CD4-positive, CD25-positive, alpha-beta regulatory T cell (primary cell): ENCODE results near the gene SSBP3. TPM values are rescaled to one million over a fixed set of nuclear protein-coding genes. Genes with fewer than 3 reads are reported as not detected.

Experiments used
- ATAC-seq, 2 donors: fragments of 150-1000 bp; cut with Tn5 transposase; one replicate each; pipeline ENCODE4 v1.10.0; 2021; ENCODE audit warnings: low read depth in 2 of 2, moderate number of reproducible peaks in 2 of 2, moderate library complexity in 1 of 2
- DNase-seq, 3 donors: peaks; one replicate each; pipeline versions ENCODE4 v3.0.0 to v3.0.0-alpha.2; 2012 to 2022; ENCODE audit warnings: mixed read lengths in 1 of 3
- H3K27ac ChIP-seq: one replicate; pipeline ENCODE4 v1.7.0; 2013; ENCODE audit warnings: mild to moderate bottlenecking, low read length; ENCODE audit not compliant: insufficient read depth, poor library complexity, severe bottlenecking
- H3K27me3 ChIP-seq: one replicate; pipeline ENCODE4 v1.7.0; 2013; ENCODE audit warnings: low read length; ENCODE audit not compliant: control insufficient read depth, insufficient read depth
- H3K36me3 ChIP-seq: one replicate; pipeline ENCODE4 v1.7.0; 2013; ENCODE audit warnings: mild to moderate bottlenecking, low read length, moderate library complexity; ENCODE audit not compliant: control insufficient read depth, insufficient read depth
- H3K4me1 ChIP-seq: 2 replicates; pipeline ENCODE4 v1.7.0; 2013; ENCODE audit warnings: mild to moderate bottlenecking, low read length; ENCODE audit not compliant: insufficient read depth, control insufficient read depth, poor library complexity, severe bottlenecking
- H3K4me3 ChIP-seq: one replicate; pipeline ENCODE4 v1.7.0; 2013; ENCODE audit warnings: low read depth, mild to moderate bottlenecking, low read length, moderate library complexity
- H3K9me3 ChIP-seq, 2 experiments: 1 replicate in 1 of 2; 2 replicates in 1 of 2; pipeline ENCODE4 v1.7.0; 2013; ENCODE audit warnings: low read length in 2 of 2, mild to moderate bottlenecking in 1 of 2, moderate library complexity in 1 of 2; ENCODE audit not compliant: control insufficient read depth in 2 of 2
- H3K27ac Mint-ChIP-seq, 3 donors: one replicate each; pipeline ENCODE4 v1.8.0; 2020 to 2022; ENCODE audit warnings: mild to moderate bottlenecking in 3 of 3, mixed read lengths in 3 of 3, moderate library complexity in 2 of 3
- H3K27me3 Mint-ChIP-seq: one replicate; pipeline ENCODE4 v1.8.0; 2022; ENCODE audit warnings: mild to moderate bottlenecking, mixed read lengths
- H3K36me3 Mint-ChIP-seq: one replicate; pipeline ENCODE4 v1.8.0; 2020; ENCODE audit warnings: mixed read lengths
- H3K4me1 Mint-ChIP-seq, 4 donors: one replicate each; pipeline ENCODE4 v1.8.0; 2020 to 2022; ENCODE audit warnings: mixed read lengths in 4 of 4, mild to moderate bottlenecking in 1 of 4
- H3K4me3 Mint-ChIP-seq, 4 donors: one replicate each; pipeline ENCODE4 v1.8.0; 2020 to 2022; ENCODE audit warnings: mild to moderate bottlenecking in 4 of 4, mixed read lengths in 4 of 4, moderate library complexity in 3 of 4
- H3K9me3 Mint-ChIP-seq, 7 donors: one replicate each; pipeline ENCODE4 v1.8.0; 2020 to 2022; ENCODE audit warnings: mixed read lengths in 7 of 7, mild to moderate bottlenecking in 3 of 7, moderate library complexity in 2 of 7
- polyA plus RNA-seq, 4 donors: library from polyadenylated mRNA; unstranded; fragments of 300-500 nt; fragmentation: Illumina TruSeq; gene quantifications; one replicate each; pipeline ENCODE4 v1.2.3, GENCODE V29; 2021
- total RNA-seq: library from RNA; stranded (reverse); gene quantifications from one replicate; pipeline ENCODE4 v1.2.3, GENCODE V29; 2022

The SSBP3 gene
- total and polyA plus RNA-seq, 5 donors from 2014 or later = 5.4 to 30.6 (median 7.2) TPM

- Mint-ChIP-seq H3K36me3 (no peaks in the 10 kb centered on the region), H3K4me1 (peaks cover 12 to 49% (median 28%) of the 10 kb centered on the region in 4 donors), H3K9me3 (peaks cover 0 to 3% (median 0%) of the 10 kb centered on the region in 7 donors), H3K27me3 (peaks cover 14% of the 10 kb centered on the region), H3K4me3 (no peak overlapping the region), H3K27ac (peak overlapping the region in 2 of 3 donors; percentile 28 to 61)
- H3K9me3 ChIP-seq = no peaks in the 10 kb centered on the region
- no peak overlapping the region for H3K27ac ChIP-seq
- H3K4me1 ChIP-seq = peaks cover 36% of the 10 kb centered on the region
- no peak overlapping the region for H3K4me3 ChIP-seq
- ATAC-seq = no peak
- DNase-seq = no peak
- no peaks in the 10 kb centered on the region for H3K36me3 ChIP-seq
- H3K27me3 ChIP-seq = no peaks in the 10 kb centered on the region
Measured at GRCh38 chr1:54410359-54410758, 4.2 kb upstream of the SSBP3 start.

DNA sequence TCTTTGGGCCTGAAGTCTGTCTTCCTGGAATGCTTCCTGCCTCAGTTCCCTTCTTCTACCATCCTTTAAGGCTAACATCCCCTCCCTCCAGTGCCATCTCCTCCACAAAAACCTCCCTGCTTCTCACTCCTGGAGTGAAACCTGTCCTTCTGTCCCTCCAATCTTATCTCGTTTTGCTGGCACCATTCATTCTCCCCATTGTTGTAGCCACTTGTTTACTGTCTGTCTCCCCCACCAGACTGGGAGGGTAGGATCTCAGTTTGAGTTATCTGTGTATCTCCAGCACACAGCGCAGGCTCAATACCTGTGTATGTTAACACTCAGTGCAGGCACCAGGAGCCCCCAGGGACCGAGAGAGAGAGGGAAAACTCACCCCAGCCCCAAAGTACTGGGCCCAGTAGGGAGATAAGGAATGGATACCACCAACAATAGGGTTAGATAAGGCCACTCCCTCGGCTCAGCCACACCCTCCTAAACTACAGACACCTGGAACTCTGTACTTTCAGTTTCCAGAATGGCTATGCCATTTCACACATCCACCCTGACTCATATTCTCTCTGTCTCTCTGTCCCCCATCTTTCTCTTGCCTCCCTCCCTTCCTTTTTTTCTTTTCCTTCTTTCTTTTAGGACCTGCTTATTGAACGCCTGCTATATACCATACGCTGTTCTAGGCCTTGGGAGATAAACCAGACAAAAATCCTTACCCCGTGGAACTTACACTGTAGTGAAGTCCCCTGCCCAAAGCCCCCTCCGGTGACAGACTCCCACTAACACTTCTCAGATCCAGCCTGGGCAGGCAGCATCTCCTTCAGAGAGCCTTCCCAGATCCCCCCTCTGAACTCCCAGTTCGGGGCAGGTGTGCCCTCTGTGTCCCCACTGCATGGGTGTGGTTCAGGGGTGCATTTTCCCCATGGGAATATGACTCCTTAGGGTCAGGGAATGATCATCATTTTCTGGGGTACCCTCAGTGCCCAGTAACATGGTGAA lies 3.3 kb upstream of the SSBP3 start:
- Mint-ChIP-seq H3K4me3 (peak overlapping the region; percentile 7 to 99 (median 66)), H3K27ac (peak overlapping the region; percentile 61 to 90 (median 84)), H3K9me3 (peaks cover 0 to 2% (median 0%) of the 10 kb centered on the region in 7 donors), H3K27me3 (peaks cover 12% of the 10 kb centered on the region), H3K36me3 (peaks cover 1% of the 10 kb centered on the region), H3K4me1 (peaks cover 12 to 56% (median 26%) of the 10 kb centered on the region in 4 donors)
- Histone ChIP-seq H3K4me1 (peaks cover 45% of the 10 kb centered on the region), H3K4me3 (peak overlapping the region; percentile 21), H3K9me3 (no peaks in the 10 kb centered on the region), H3K27me3 (no peaks in the 10 kb centered on the region), H3K36me3 (no peaks in the 10 kb centered on the region), H3K27ac (no peak overlapping the region)
- ATAC-seq (no peak), DNase-seq (peak in 1 of 3 donors; percentile 79)

GRCh38 chr1:54408147-54409066 lies 2.2 kb upstream of the SSBP3 start:
- H3K36me3 Mint-ChIP-seq = peaks cover 9% of the 10 kb centered on the region
- DNase-seq = no peak
- ATAC-seq = no peak
- H3K4me3 Mint-ChIP-seq = peak overlapping the region; percentile 99 to 100 (median 99)
- H3K27ac Mint-ChIP-seq = peak overlapping the region; percentile 94 to 96 (median 95)
- H3K9me3 Mint-ChIP-seq = peaks cover 0 to 2% (median 0%) of the 10 kb centered on the region in 7 donors
- no peak overlapping the region for H3K27ac ChIP-seq
- H3K4me1 ChIP-seq = peaks cover 52% of the 10 kb centered on the region
- H3K27me3 ChIP-seq = no peaks in the 10 kb centered on the region
- no peaks in the 10 kb centered on the region for H3K9me3 ChIP-seq
- peaks cover 15 to 58% (median 36%) of the 10 kb centered on the region in 4 donors for H3K4me1 Mint-ChIP-seq
- peaks cover 15% of the 10 kb centered on the region for H3K27me3 Mint-ChIP-seq
- H3K4me3 ChIP-seq = peak overlapping the region; percentile 86
- H3K36me3 ChIP-seq = no peaks in the 10 kb centered on the region

GRCh38 chr1:54407404-54408146 lies 1.4 kb upstream of the SSBP3 start:
- Mint-ChIP-seq H3K27ac (peak overlapping the region; percentile 94 to 96 (median 95)), H3K4me1 (peaks cover 23 to 60% (median 45%) of the 10 kb centered on the region in 4 donors), H3K4me3 (peak overlapping the region; percentile 99 to 100 (median 99)), H3K36me3 (peaks cover 17% of the 10 kb centered on the region), H3K27me3 (peaks cover 15% of the 10 kb centered on the region), H3K9me3 (peaks cover 0 to 2% (median 0%) of the 10 kb centered on the region in 7 donors)
- Histone ChIP-seq H3K27ac (peak overlapping the region; percentile 89), H3K27me3 (no peaks in the 10 kb centered on the region), H3K4me3 (peak overlapping the region; percentile 86), H3K4me1 (peaks cover 49% of the 10 kb centered on the region), H3K9me3 (no peaks in the 10 kb centered on the region), H3K36me3 (no peaks in the 10 kb centered on the region)
- DNase-seq (peak; percentile 63 to 93 (median 87)), ATAC-seq (peak; percentile 57 to 58)

GRCh38 chr1:54407154-54407403 lies 885 bp upstream of the SSBP3 start:
- Histone ChIP-seq H3K4me3 (peak overlapping the region; percentile 86), H3K27ac (peak overlapping the region; percentile 89), H3K4me1 (peaks cover 49% of the 10 kb centered on the region), H3K36me3 (peaks cover 1% of the 10 kb centered on the region), H3K9me3 (no peaks in the 10 kb centered on the region), H3K27me3 (no peaks in the 10 kb centered on the region)
- peaks cover 25 to 62% (median 47%) of the 10 kb centered on the region in 4 donors for H3K4me1 Mint-ChIP-seq
- H3K9me3 Mint-ChIP-seq = peaks cover 0 to 2% (median 0%) of the 10 kb centered on the region in 7 donors
- no peak for ATAC-seq
- H3K4me3 Mint-ChIP-seq = peak overlapping the region; percentile 99 to 100 (median 99)
- peaks cover 22% of the 10 kb centered on the region for H3K36me3 Mint-ChIP-seq
- peak overlapping the region; percentile 94 to 96 (median 95) for H3K27ac Mint-ChIP-seq
- H3K27me3 Mint-ChIP-seq = peaks cover 15% of the 10 kb centered on the region
- peak in 1 of 3 donors; percentile 7 for DNase-seq

DNA sequence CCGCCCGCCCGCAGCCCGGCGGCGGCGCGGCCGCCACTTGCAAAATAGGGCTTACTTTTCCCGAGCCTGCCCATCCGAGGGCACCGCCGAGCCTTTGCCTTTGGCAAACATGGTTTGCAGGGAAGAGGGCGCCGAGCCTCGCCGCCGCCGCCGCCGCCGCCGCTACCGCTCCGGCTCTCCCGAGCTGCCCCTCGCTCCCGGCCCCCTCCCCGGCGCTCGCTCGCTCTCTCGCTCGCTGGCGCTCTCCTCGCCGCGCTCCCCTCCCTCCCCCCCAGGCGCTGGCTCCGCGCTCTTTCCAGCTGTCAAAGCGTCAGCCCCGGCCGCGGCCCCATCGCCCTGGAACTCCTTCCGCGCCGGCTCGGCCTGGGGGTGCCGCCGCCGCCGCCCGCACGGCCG lies 298 bp downstream of the SSBP3 start:
- Mint-ChIP-seq H3K36me3 (peaks cover 34% of the 10 kb centered on the region), H3K27ac (no peak overlapping the region), H3K4me3 (peak overlapping the region in 3 of 4 donors; percentile 19 to 82 (median 45)), H3K9me3 (peaks cover 0 to 2% (median 0%) of the 10 kb centered on the region in 7 donors), H3K4me1 (peaks cover 35 to 72% (median 56%) of the 10 kb centered on the region in 4 donors), H3K27me3 (peaks cover 15% of the 10 kb centered on the region)
- H3K4me1 ChIP-seq = peaks cover 49% of the 10 kb centered on the region
- H3K27ac ChIP-seq = no peak overlapping the region
- ATAC-seq (no peak), DNase-seq (no peak)
- H3K27me3 ChIP-seq = no peaks in the 10 kb centered on the region
- no peaks in the 10 kb centered on the region for H3K9me3 ChIP-seq
- no peak overlapping the region for H3K4me3 ChIP-seq
- H3K36me3 ChIP-seq = peaks cover 11% of the 10 kb centered on the region
